WTC11 (cell line): ENCODE data around the gene HNRNPC. TPM values are rescaled to one million over a fixed set of nuclear protein-coding genes. Genes with fewer than 3 reads are reported as not detected.
"Not testable (repeated sequence)": the region's sequence is repeated elsewhere in the genome, so short reads cannot be mapped to it uniquely, and the experiment has no call there.

ENCODE experiments used
- ATAC-seq: fragments of 200-7000 bp; cut with Tn5 transposase; 2 replicates; pipeline ENCODE4 v1.10.0; 2021; ENCODE audit warnings: mild to moderate bottlenecking, moderate library complexity
- CTCF ChIA-PET: fragments of 300-600 bp; sonication (Branson Sonifier 250); formaldehyde crosslinking; loops from one replicate; lab custom pipeline; 2021; ENCODE audit warnings: antibody characterized with exemption; lab: Charles Lee
- POLR2A ChIA-PET: fragments of 350-600 bp; sonication (Branson Sonifier 250); formaldehyde crosslinking; loops from one replicate; lab custom pipeline; 2021; ENCODE audit warnings: antibody characterized with exemption; lab: Charles Lee
- DNase-seq: peaks from one replicate; pipeline ENCODE4 v3.0.0; 2021; ENCODE audit warnings: low spot score
- H3K27ac Mint-ChIP-seq: 2 replicates; pipeline ENCODE4 v1.8.0; 2021; ENCODE audit warnings: mixed read lengths
- H3K27me3 Mint-ChIP-seq: 2 replicates; pipeline ENCODE4 v1.8.0; 2021; ENCODE audit warnings: low read depth, mild to moderate bottlenecking, moderate library complexity, mixed read lengths
- H3K36me3 Mint-ChIP-seq: 2 replicates; pipeline ENCODE4 v1.8.0; 2021; ENCODE audit warnings: mixed read lengths
- H3K4me1 Mint-ChIP-seq: 2 replicates; pipeline ENCODE4 v1.8.0; 2022; ENCODE audit warnings: mixed read lengths
- H3K4me3 Mint-ChIP-seq: 2 replicates; pipeline ENCODE4 v1.8.0; 2021; ENCODE audit warnings: mild to moderate bottlenecking, moderate library complexity, mixed read lengths
- H3K9me3 Mint-ChIP-seq: 2 replicates; pipeline ENCODE4 v1.8.0; 2021; ENCODE audit warnings: mixed read lengths
- CREM ChIP-seq: sonication (generic); formaldehyde crosslinking; IDR thresholded peaks from 2 replicates; pipeline ENCODE4 v1.8.1; 2022; ENCODE audit warnings: mild to moderate bottlenecking, missing genetic modification reagents, moderate library complexity
- FOXP1 ChIP-seq: sonication (generic); formaldehyde crosslinking; IDR thresholded peaks from 2 replicates; pipeline ENCODE4 v1.8.0; 2022; ENCODE audit warnings: missing genetic modification reagents, mild to moderate bottlenecking, moderate library complexity, borderline replicate concordance
- MYBL2 ChIP-seq: sonication (generic); formaldehyde crosslinking; IDR thresholded peaks from 2 replicates; pipeline ENCODE4 v1.8.1; 2023; ENCODE audit warnings: mild to moderate bottlenecking, moderate library complexity, missing genetic modification reagents
- NFYB ChIP-seq: sonication (generic); formaldehyde crosslinking; conservative IDR thresholded peaks from 2 replicates; pipeline ENCODE4 v1.8.0; 2022; ENCODE audit warnings: low read depth, missing genetic modification reagents
- NR1H2 ChIP-seq: sonication (generic); formaldehyde crosslinking; IDR thresholded peaks from 2 replicates; pipeline ENCODE4 v1.9.0; 2021; ENCODE audit warnings: mild to moderate bottlenecking, moderate library complexity, missing genetic modification reagents
- SOX15 ChIP-seq: fragments of 250-450 bp; sonication (Bioruptor Pico); IDR thresholded peaks from 2 replicates; pipeline ENCODE4 v1.9.0; 2021; ENCODE audit warnings: mild to moderate bottlenecking
- TCF7 ChIP-seq: sonication (generic); formaldehyde crosslinking; IDR thresholded peaks from 2 replicates; pipeline ENCODE4 v1.8.0; 2022; ENCODE audit warnings: mild to moderate bottlenecking, low read depth, missing genetic modification reagents, moderate library complexity
- TEAD1 ChIP-seq: sonication (generic); formaldehyde crosslinking; IDR thresholded peaks from 2 replicates; pipeline ENCODE4 v1.8.0; 2022; ENCODE audit warnings: mild to moderate bottlenecking, missing genetic modification reagents
- ZNF121 ChIP-seq: sonication (generic); formaldehyde crosslinking; IDR thresholded peaks from 2 replicates; pipeline ENCODE4 v1.8.0; 2023; ENCODE audit warnings: missing genetic modification reagents
- ZNF263 ChIP-seq: sonication (generic); formaldehyde crosslinking; IDR thresholded peaks from 2 replicates; pipeline ENCODE4 v1.8.1; 2022; ENCODE audit warnings: low read depth, mild to moderate bottlenecking, moderate library complexity, missing genetic modification reagents
- ZNF317 ChIP-seq: sonication (generic); formaldehyde crosslinking; IDR thresholded peaks from 2 replicates; pipeline ENCODE4 v1.8.1; 2023; ENCODE audit warnings: low read depth, mild to moderate bottlenecking, moderate library complexity, missing genetic modification reagents, borderline replicate concordance
- total RNA-seq: library from RNA; stranded (reverse); gene quantifications from 3 replicates; pipeline ENCODE4 v1.2.3, GENCODE V29; 2021
- TF ChIP-seq, protein P1 (sequence below): fragments of 250-450 bp; sonication (Bioruptor Pico); IDR thresholded peaks from 2 replicates; pipeline ENCODE4 v1.9.0; 2021; ENCODE audit warnings: moderate library complexity, mild to moderate bottlenecking, inconsistent platforms, borderline replicate concordance
- TF ChIP-seq, protein P2 (sequence below): fragments of 250-450 bp; sonication (Bioruptor Pico); IDR thresholded peaks from 2 replicates; pipeline ENCODE4 v2.1.2; 2022; ENCODE audit warnings: mild to moderate bottlenecking, moderate library complexity
- TF ChIP-seq, protein P3 (sequence below): sonication (generic); formaldehyde crosslinking; IDR thresholded peaks from 2 replicates; pipeline ENCODE4 v1.8.1; 2023; ENCODE audit warnings: mild to moderate bottlenecking, missing genetic modification reagents, moderate library complexity
- TF ChIP-seq, protein P4 (sequence below): sonication (generic); formaldehyde crosslinking; IDR thresholded peaks from 2 replicates; pipeline ENCODE4 v1.8.1; 2023; ENCODE audit warnings: mild to moderate bottlenecking, missing genetic modification reagents
- TF ChIP-seq, protein P5 (sequence below): sonication (generic); formaldehyde crosslinking; IDR thresholded peaks from 2 replicates; pipeline ENCODE4 v1.8.0; 2023; ENCODE audit warnings: missing genetic modification reagents, mild to moderate bottlenecking, borderline replicate concordance
- TF ChIP-seq, protein P6 (sequence below): sonication (generic); formaldehyde crosslinking; IDR thresholded peaks from 2 replicates; pipeline ENCODE4 v1.8.1; 2022; ENCODE audit warnings: low read depth, missing genetic modification reagents, borderline replicate concordance

The HNRNPC gene
- total RNA-seq, 1 experiment from 2014 or later: 982 TPM

DNA sequence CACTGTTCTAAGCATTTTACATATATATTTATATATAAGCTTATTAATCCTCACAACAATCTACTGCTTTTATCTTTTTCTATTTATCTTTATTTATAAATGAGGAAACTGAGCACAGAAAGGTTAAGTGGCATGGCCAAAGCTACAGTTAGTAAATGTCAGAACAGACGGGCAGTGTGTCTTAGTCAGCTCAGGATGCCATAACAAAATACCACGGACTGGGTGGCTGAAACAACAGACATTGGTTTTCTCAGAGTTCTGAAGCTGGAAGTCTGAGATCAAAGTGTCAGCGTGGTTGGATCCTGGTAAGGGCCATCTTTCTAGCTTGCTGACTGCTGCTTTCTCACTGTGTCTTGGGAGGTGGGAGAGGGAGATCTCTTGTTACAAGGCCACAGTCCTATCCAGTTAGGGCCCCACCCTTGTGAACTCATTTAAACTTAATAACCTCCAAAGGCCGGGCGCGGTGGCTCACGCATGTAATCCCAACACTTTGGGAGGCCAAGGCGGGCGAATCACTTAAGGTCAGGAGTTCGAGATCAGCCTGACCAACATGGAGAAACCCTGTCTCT lies 30.4 kb upstream of the HNRNPC start:
- DNase-seq (no peak), ATAC-seq (no peak)
- Mint-ChIP-seq H3K4me3 (peak overlapping the region; percentile 20; the same call in 1 of the 2 replicates), H3K27me3 (peaks cover 7% of the 10 kb centered on the region), H3K27ac (no peak overlapping the region), H3K36me3 (no peaks in the 10 kb centered on the region), H3K9me3 (no peaks in the 10 kb centered on the region), H3K4me1 (peaks cover 4% of the 10 kb centered on the region)
- ChIA-PET POLR2A (interaction anchor here (0.7 to 1.0 kb wide), 2 partner anchors 9 to 113 kb away, joined by 3 read pairs; no protein-coding TSS in a partner anchor), CTCF (no interaction called here)
- TF ChIP-seq, protein P1, sequence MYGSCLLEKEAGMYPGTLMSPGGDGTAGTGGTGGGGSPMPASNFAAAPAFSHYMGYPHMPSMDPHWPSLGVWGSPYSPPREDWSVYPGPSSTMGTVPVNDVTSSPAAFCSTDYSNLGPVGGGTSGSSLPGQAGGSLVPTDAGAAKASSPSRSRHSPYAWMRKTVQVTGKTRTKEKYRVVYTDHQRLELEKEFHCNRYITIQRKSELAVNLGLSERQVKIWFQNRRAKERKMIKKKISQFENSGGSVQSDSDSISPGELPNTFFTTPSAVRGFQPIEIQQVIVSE (CRISPR knock-in tag): no peak
- no peak for TF ChIP-seq NFYB (CRISPR knock-in tag)
- TF ChIP-seq, protein P2, sequence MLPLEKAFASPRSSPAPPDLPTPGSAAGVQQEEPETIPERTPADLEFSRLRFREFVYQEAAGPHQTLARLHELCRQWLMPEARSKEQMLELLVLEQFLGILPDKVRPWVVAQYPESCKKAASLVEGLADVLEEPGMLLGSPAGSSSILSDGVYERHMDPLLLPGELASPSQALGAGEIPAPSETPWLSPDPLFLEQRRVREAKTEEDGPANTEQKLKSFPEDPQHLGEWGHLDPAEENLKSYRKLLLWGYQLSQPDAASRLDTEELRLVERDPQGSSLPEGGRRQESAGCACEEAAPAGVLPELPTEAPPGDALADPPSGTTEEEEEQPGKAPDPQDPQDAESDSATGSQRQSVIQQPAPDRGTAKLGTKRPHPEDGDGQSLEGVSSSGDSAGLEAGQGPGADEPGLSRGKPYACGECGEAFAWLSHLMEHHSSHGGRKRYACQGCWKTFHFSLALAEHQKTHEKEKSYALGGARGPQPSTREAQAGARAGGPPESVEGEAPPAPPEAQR (CRISPR knock-in tag): no peak
- TF ChIP-seq MYBL2 (CRISPR knock-in tag): no peak
- no peak for TF ChIP-seq NR1H2

DNA sequence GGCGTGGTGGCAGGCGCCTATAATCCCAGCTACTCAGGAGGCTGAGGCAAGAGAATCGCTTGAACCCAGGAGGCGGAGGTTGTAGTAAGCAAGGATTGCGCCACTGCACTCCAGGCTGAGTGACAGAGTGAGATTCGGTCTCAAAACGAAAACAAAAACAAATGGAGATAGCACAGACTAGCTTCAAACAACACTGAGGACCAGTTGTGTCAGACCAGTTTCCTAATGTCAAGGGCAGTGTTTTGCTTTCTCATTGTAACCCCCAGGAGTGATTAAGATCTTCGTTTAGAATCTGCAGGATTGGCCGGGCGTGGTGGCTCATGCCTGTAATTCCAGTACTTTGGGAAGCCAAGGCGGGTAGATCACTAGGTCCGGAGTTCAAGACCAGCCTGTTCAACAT lies 29.1 kb upstream of the HNRNPC start:
- CTCF ChIA-PET: no interaction called here
- ATAC-seq (no peak), DNase-seq (no peak)
- H3K9me3 Mint-ChIP-seq: no peaks in the 10 kb centered on the region
- no peak overlapping the region for H3K4me3 Mint-ChIP-seq
- H3K27ac Mint-ChIP-seq: no peak overlapping the region
- TF ChIP-seq ZNF263 (CRISPR knock-in tag) (no peak), TCF7 (CRISPR knock-in tag) (no peak), SOX15 (CRISPR knock-in tag) (no peak)
- TF ChIP-seq, protein P3, sequence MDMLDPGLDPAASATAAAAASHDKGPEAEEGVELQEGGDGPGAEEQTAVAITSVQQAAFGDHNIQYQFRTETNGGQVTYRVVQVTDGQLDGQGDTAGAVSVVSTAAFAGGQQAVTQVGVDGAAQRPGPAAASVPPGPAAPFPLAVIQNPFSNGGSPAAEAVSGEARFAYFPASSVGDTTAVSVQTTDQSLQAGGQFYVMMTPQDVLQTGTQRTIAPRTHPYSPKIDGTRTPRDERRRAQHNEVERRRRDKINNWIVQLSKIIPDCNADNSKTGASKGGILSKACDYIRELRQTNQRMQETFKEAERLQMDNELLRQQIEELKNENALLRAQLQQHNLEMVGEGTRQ: no peak
- TF ChIP-seq, protein P4, sequence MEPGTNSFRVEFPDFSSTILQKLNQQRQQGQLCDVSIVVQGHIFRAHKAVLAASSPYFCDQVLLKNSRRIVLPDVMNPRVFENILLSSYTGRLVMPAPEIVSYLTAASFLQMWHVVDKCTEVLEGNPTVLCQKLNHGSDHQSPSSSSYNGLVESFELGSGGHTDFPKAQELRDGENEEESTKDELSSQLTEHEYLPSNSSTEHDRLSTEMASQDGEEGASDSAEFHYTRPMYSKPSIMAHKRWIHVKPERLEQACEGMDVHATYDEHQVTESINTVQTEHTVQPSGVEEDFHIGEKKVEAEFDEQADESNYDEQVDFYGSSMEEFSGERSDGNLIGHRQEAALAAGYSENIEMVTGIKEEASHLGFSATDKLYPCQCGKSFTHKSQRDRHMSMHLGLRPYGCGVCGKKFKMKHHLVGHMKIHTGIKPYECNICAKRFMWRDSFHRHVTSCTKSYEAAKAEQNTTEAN: no peak
- POLR2A ChIA-PET: no interaction called here
- H3K27me3 Mint-ChIP-seq: peaks cover 7% of the 10 kb centered on the region
- peaks cover 4% of the 10 kb centered on the region for H3K4me1 Mint-ChIP-seq
- H3K36me3 Mint-ChIP-seq: no peaks in the 10 kb centered on the region

DNA sequence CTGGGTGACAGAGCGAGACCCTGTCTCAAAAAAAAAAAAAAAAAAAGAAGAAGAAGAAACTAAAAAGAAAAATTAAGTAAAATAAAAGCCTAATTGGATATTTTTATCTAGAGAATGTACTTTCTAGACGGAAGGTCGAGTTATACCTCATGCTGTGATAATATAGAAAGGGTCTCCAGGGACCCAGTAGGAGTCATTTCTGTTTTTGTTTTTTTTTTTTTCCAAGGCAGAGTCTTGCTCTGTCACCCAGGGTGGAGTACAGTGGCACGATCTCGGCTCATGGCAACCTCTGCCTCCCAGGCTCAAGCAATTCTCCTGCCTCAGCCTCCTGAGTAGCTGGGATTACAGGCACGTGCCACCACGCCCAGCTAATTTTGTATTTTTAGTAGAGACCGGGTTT lies 24.8 kb upstream of the HNRNPC start:
- POLR2A ChIA-PET: interaction anchor here (0.7 kb wide), 2 partner anchors 10 to 63 kb away, joined by 4 read pairs; no protein-coding TSS in a partner anchor
- H3K27ac Mint-ChIP-seq, H3K9me3 Mint-ChIP-seq, H3K36me3 Mint-ChIP-seq, ATAC-seq, H3K4me1 Mint-ChIP-seq, DNase-seq, H3K4me3 Mint-ChIP-seq, CTCF ChIA-PET, H3K27me3 Mint-ChIP-seq: not testable (repeated sequence)

DNA sequence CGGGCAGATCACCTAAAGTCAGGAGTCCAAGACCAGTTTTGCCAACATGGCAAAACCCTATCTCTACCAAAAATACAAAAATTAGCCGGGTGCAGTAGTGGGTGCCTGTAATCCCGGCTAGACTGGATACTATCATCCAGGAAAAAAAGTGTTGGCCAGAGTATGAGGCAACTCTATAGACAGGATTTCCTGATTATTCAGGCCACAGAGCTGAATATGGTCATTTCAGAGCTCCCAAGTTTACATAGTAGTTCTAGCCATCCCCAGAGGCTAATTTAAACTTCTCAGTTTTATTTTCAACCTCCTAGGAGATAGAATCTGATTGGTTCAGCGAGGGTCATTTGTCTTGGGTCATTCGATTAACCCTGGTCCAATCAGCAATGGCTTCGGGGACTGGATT lies 17.9 kb upstream of the HNRNPC start:
- no peaks in the 10 kb centered on the region; the same call in 1 of the 2 replicates for H3K27me3 Mint-ChIP-seq
- TF ChIP-seq, protein P5, sequence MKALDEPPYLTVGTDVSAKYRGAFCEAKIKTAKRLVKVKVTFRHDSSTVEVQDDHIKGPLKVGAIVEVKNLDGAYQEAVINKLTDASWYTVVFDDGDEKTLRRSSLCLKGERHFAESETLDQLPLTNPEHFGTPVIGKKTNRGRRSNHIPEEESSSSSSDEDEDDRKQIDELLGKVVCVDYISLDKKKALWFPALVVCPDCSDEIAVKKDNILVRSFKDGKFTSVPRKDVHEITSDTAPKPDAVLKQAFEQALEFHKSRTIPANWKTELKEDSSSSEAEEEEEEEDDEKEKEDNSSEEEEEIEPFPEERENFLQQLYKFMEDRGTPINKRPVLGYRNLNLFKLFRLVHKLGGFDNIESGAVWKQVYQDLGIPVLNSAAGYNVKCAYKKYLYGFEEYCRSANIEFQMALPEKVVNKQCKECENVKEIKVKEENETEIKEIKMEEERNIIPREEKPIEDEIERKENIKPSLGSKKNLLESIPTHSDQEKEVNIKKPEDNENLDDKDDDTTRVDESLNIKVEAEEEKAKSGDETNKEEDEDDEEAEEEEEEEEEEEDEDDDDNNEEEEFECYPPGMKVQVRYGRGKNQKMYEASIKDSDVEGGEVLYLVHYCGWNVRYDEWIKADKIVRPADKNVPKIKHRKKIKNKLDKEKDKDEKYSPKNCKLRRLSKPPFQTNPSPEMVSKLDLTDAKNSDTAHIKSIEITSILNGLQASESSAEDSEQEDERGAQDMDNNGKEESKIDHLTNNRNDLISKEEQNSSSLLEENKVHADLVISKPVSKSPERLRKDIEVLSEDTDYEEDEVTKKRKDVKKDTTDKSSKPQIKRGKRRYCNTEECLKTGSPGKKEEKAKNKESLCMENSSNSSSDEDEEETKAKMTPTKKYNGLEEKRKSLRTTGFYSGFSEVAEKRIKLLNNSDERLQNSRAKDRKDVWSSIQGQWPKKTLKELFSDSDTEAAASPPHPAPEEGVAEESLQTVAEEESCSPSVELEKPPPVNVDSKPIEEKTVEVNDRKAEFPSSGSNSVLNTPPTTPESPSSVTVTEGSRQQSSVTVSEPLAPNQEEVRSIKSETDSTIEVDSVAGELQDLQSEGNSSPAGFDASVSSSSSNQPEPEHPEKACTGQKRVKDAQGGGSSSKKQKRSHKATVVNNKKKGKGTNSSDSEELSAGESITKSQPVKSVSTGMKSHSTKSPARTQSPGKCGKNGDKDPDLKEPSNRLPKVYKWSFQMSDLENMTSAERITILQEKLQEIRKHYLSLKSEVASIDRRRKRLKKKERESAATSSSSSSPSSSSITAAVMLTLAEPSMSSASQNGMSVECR (CRISPR knock-in tag): no peak
- TF ChIP-seq ZNF317 (CRISPR knock-in tag) (no peak), ZNF121 (CRISPR knock-in tag) (no peak), FOXP1 (CRISPR knock-in tag) (no peak), CREM (CRISPR knock-in tag) (no peak), TEAD1 (CRISPR knock-in tag) (no peak)
- TF ChIP-seq, protein P4: no peak
- TF ChIP-seq, protein P6, sequence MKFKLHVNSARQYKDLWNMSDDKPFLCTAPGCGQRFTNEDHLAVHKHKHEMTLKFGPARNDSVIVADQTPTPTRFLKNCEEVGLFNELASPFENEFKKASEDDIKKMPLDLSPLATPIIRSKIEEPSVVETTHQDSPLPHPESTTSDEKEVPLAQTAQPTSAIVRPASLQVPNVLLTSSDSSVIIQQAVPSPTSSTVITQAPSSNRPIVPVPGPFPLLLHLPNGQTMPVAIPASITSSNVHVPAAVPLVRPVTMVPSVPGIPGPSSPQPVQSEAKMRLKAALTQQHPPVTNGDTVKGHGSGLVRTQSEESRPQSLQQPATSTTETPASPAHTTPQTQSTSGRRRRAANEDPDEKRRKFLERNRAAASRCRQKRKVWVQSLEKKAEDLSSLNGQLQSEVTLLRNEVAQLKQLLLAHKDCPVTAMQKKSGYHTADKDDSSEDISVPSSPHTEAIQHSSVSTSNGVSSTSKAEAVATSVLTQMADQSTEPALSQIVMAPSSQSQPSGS (CRISPR knock-in tag): no peak

More for the DNA sequence above, 17.9 kb upstream of the HNRNPC start:
- H3K4me3 Mint-ChIP-seq: no peak overlapping the region
- no peak for ATAC-seq
- CTCF ChIA-PET: no interaction called here
- no peak for DNase-seq
- H3K9me3 Mint-ChIP-seq: no peaks in the 10 kb centered on the region
- H3K4me1 Mint-ChIP-seq: no peaks in the 10 kb centered on the region
- no peaks in the 10 kb centered on the region for H3K36me3 Mint-ChIP-seq
- POLR2A ChIA-PET: no interaction called here
- no peak overlapping the region for H3K27ac Mint-ChIP-seq
